Measurements from ENCODE around the gene FNDC5. TPM values are rescaled to one million over a fixed set of nuclear protein-coding genes. Genes with fewer than 3 reads are reported as not detected.

Gene FNDC5
- total and polyA plus RNA-seq, 9 of the 15 experiments (the other 6 are each of a cell fraction or from before 2014, with no cell fraction given) = 0.06 to 2.1 (median 0.22) TPM

GRCh38 chr1:32897082-32898049, 26.7 kb upstream of the FNDC5 start:
- H3K9me3 ChIP-seq (replicated peaks; ENCODE audit: control insufficient read depth, insufficient read depth, low read depth, low read length) = no peaks in the 10 kb centered on the region
- TF ChIP-seq ETV1 (tag; conservative IDR thresholded peaks at IDR 0.05; ENCODE audit: low read depth) = no peak
- TF ChIP-seq PRMT5 (CRISPR knock-in tag; IDR thresholded peaks at IDR 0.05) = no peak
- no peak for TF ChIP-seq ZBTB1 (CRISPR knock-in tag; IDR thresholded peaks at IDR 0.05; ENCODE audit: borderline replicate concordance, low read depth)
- TF ChIP-seq ZKSCAN1 (IDR thresholded peaks at IDR 0.05; ENCODE audit: low read depth, low read length) = no peak
- H3K4me1 ChIP-seq (replicated peaks in 1 of 2; ENCODE audit: control insufficient read depth in 2 of 2, insufficient read depth in 2 of 2, low read length in 2 of 2) = peaks cover 10 to 29% of the 10 kb centered on the region in 2 experiments; a peak in 4 of 5 replicates
- no peak overlapping the region for H2AFZ ChIP-seq (ENCODE audit: low read depth, low read length)
- ChIA-PET CTCF (ENCODE audit: low intra/inter-chr PET ratio) (no interaction called here), POLR2A (interaction anchor here (0.6 to 2.6 kb wide), 10 partner anchors 8 to 448 kb away, joined by 3 to 12 read pairs (median 3); partner anchors contain the start of gene HPCA)
- BruUV-seq (replicated peaks) = no TSS peak
- no peaks in the 10 kb centered on the region for H3K79me2 ChIP-seq (ENCODE audit: control insufficient read depth, insufficient read depth, low read length)
- in situ Hi-C loops (cut with MboI) (loop anchor here (25.0 kb wide), 1 partner anchor 715 kb away; no protein-coding TSS in a partner anchor), intact Hi-C loops (cut with micrococcal nuclease) (no loop called here)
- H4K20me1 ChIP-seq (replicated peaks; ENCODE audit: control insufficient read depth, insufficient read depth, low read length) = peaks cover 27% of the 10 kb centered on the region
- H3K36me3 ChIP-seq (ENCODE audit: control insufficient read depth, insufficient read depth, low read length) = no peaks in the 10 kb centered on the region
- no peak overlapping the region for H3K9ac ChIP-seq (ENCODE audit: insufficient read depth in 1 of 2, low read depth in 2 of 2, low read length in 2 of 2)
- FAIRE-seq = no peak
- WGBS (ENCODE audit: insufficient coverage, low coverage, missing lambda C conversion rate) = 8% methylated on average over 11 of the region's 11 CpGs
- H3K27me3 ChIP-seq (ENCODE audit: control insufficient read depth in 2 of 2, insufficient read depth in 2 of 2, low read length in 2 of 2) = peaks cover 10 to 74% of the 10 kb centered on the region in 2 experiments
- H3K4me3 ChIP-seq = no peak overlapping the region
- no peak overlapping the region for H3K4me2 ChIP-seq (ENCODE audit: insufficient read depth, low read length)
- DNase-seq (ENCODE audit: extremely low read depth in 1 of 4, low spot score in 3 of 4) = no peak
- no peak overlapping the region for H3K27ac ChIP-seq (ENCODE audit: extremely low read depth, low read depth, low read length)
- no peak for ATAC-seq
- no peaks in the 10 kb centered on the region for H3K9me1 ChIP-seq (ENCODE audit: control insufficient read depth, insufficient read depth, low read length)

Data from K562 (cell line).